Fibroblast of gingiva (primary cell): Measurements from ENCODE around the gene MARK4.
"Not testable (repeated sequence)": the region's sequence is repeated elsewhere in the genome, so short reads cannot be mapped to it uniquely, and the experiment has no call there.

ENCODE experiments used
- DNase-seq: peaks from one replicate; pipeline ENCODE4 v3.0.0-alpha.2; 2011; ENCODE audit warnings: low read depth

Gene MARK4

DNA sequence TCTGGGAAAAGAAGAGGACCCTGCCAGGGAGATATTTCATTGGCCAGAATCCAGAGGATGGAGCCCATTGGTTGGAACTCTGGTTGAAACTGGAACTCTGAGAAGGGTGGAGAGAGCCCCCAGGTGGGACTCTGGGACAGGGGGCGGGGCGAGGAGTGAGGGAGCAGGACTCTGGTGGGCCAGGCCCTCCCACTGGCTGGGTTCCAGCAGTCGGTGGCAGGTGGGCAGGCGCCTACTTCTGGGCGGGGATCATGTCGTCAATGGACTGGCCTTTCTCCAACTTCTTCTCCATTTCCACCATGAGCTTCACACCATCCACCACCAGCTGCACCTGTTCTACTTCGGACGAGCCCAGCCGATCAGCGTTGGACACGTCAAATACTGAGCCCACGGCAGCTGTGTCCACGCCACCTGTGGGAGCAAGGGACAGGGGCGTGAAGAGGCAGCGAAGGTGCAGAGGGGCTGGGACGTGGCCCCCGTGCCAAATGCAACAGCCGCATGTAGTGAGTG lies 55.5 kb downstream of the MARK4 start:
- no peak for DNase-seq

DNA sequence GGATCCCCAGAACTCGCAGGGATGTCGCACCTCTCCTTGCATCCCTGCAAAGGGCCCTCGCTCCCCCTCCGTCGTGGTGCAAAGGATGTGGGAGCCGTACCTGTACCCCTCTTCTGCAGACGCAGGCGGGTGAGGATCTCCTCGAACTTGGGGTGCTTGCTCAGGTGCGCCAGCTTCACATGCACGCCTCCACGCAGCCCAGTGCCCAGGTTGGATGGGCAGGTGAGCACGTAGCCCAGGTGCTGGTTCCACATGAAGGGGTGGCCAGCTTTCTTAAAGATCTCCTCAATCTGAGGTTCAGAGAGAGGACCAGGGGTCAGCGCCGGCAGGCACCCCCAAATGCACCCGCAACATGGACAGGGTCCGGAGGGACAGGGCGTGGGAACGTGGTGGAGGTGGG lies 56.3 kb downstream of the MARK4 start:
- no peak for DNase-seq

DNA sequence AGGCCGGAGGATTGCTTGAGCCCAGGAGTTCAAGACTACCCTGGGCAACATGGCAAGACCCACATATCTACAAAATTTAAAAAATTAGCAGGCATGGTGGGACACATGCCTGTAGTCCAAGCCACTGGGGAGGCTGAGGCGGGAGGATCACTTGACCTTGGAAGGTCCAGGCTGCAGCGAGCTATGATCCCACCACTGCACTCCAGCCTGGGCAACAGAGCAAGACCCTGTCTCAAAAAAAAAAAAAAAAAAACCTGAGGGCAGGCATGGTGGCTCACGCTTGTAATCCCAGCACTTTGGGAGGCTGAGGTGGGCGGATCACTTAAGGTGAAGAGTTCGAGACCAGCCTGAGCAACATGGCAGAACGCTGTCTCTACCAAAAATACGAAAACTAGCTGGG lies 58.3 kb downstream of the MARK4 start:
- not testable (repeated sequence) for DNase-seq

DNA sequence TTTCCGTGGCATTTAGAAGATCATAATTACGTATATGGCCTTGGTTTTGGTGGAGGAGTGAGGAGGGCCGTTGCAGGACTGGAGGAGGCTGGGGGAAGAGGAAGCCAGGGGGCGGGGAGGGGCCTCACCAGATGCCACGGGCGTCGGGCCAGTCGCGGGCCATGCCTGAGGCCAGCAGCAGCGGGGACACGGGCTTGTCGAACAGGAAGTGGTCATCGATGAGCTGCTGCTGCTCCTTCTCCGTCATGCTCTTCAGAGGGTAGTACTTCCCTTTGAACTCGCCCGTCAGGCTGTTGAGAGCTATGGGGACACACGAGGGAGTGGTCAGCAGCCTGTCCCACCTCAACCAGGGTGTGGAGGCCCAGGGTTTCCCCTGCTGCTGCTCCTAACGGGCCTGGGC lies 60.5 kb downstream of the MARK4 start:
- no peak for DNase-seq

DNA sequence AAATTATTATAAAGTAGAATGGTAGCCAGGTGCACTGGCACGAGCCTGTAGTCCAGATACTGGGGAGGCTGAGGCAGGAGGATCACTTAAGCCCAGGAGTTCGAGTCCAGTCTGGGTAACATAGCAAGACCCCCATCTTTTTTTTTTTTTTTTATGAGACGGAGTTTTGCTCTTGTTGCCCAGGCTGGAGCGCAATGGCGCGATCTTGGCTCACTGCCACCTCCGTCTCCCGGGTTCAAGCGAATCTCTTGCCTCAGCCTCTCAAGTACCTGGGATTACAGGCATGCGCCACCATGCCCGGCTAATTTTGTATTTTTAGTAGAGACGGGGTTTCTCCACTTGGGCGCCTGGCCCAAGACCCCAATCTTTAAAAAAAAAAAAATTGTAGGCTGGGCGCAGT lies 61.2 kb downstream of the MARK4 start:
- DNase-seq = not testable (repeated sequence)

GRCh38 chr19:45314708-45315245 lies 63.7 kb downstream of the MARK4 start:
- DNase-seq = no peak

DNA sequence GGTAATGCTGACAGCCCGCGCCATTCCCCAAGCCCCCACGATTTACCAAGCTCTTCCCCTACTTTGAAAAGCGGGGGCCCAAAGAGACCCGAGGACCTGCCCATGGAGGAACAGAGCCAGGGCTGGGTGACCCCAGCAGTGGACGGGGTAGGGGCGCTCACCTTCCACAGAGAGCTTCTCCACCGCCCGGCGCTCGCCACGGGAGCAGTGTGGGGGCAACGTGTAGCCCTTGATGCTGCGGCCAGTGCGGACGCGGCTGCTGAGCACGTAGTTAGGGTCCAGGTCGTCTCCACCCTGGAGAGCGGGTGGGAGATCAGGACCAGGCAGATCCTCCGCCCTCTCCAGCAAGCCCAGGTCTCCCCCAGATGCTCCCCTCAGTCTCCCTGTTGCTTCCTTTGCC lies 64.2 kb downstream of the MARK4 start:
- DNase-seq = no peak

DNA sequence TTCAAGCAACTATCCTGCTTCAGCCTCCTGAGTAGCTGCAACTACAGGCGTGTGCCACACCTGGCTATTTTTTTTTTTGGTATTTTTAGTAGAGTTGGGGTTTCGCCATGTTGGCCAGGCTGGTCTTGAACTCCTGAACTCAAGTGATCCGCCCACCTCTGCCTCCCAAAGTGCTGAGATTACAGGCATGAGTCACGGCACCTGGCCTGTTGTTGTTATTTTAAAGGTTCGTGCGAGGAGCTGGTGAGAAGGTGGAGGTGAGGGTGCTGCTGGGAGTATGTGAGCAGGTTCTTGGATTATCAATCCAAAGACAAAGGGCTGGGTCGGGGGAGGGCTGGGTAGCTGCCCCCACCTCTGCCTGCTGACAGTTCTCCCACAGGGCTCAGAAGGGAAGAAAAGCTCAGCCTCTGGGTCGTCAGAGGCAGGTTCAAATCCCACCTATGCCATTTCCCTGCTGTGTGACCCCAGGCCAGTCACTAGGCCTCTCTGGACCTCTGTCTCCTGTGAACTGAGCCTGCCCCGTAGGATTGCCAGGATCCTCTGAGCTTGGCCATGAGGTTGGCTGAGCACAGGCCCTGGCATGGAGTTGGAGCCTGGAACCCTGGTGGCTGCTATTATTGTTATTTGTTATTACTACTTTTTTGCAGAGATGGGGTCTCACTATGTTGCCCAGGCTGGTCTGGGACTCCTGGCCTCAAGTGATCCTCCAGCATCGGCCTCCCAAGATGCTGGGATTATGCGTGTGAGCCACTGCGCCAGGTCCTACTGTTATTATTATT lies 70.1 kb downstream of the MARK4 start:
- DNase-seq = no peak

GRCh38 chr19:45321848-45322247 lies 70.8 kb downstream of the MARK4 start:
- no peak for DNase-seq

- DNase-seq = no peak
These were observed 71.2 kb downstream of the MARK4 start for GRCh38 chr19:45322311-45322710.

DNA sequence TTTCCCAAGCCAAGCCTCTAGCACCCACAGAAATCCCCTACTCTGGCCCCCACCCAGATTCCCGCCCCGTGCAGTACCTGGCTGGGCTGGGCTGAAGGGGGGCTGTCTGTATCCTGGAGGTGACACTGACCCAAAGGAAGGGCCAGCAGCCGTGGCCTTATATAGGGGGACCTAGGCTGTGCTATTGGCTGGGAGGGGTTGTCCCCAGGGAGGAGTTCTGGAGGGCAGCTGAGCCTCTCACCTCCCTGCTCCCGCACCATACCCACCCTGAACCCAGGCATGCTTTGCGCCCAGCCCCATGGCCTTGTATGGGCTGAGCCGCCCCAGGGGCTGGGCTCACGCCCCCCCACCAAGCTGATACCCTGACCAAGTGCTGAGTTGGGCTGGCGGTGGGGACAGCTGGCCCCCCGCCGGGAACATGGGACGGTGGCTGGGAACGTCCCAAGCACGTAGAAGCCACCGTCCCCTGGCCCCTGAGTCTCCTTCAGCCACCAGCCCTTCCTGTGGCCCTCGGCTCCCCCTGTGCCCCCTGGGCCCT lies 71.7 kb downstream of the MARK4 start, which contains the start of gene CKM:
CKM (minus strand) TSS at position 132 of the 538 bp plus-strand sequence. CDS start 3,162 bp downstream, outside the sequence.
- DNase-seq = no peak

DNA sequence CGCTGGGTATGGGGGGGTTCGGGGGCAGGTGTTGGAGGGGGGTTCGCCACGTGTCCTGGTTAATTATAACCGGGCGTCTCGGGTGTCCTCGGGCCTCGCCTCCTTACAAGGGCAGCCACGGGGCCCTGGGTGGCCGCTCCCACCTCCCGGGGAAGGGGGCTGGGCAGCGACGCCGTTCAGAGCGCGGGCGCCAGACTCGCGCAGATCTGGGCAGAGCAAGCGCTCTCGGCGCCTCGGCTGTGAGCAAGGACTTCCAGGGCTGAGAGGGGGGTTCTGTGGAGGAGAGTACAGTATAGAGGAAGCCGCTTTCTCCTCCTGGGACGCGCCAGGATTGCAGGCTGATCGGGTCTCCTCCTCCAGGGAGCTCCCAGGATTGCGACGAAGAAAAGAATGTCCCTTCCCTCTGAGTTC lies 72.6 kb downstream of the MARK4 start:
- no peak for DNase-seq

- no peak for DNase-seq
These were observed 73.4 kb downstream of the MARK4 start for GRCh38 chr19:45324349-45324907.

DNA sequence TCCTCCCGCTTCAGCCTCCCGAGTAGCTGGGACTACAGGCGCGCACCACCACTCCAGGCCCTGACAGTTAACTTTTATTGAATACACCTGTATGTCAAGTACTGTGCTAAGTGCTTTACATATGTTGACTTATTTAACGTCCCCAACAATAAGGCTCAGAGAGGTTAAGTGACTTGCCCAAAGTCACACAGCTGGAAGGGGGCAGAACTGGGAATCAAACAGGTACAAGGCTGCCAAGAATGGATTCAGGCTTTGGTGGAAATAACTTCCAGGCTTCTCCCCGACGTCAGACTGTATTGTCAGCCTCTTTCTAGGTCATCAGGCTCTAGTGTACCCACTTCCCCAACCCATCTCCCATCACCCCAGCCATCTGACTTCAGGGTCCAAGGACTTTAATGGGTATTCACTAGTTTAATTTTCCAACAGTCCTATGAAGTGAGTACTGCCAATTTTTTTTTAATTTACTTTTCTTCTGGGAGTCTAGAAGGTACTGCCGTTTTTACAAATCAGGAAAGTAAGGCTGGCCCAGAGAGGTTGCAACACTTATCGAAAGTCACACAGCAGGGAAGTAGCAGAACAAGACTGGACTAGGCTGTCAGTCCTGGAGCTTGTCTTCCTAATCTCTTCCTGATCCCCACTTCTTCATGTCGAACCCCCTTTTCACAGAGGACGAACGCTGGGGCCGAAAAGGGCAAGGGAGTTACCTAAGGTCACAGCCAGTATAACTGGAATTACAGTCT lies 76.5 kb downstream of the MARK4 start:
- no peak for DNase-seq

DNA sequence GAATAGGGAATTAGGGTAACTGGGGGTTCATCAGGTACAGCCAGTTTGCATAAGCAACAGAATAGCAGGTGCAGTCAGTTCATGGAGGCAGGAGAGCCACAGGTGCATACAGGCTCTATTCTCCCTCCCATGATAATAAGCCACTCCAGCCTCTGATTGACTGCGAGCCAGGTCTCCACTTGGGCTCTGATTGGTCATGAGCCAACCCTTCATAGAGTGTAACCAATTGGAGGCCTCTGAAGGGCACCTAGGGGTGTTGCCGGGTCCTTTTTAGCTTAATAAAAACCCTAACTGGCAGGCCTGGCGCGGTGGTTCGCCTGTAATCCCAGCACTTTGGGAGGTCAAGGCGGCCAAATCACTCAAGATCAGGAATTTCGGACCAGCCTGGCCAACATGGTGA lies 80.3 kb downstream of the MARK4 start:
- DNase-seq = no peak

GRCh38 chr19:45333609-45334303 lies 82.7 kb downstream of the MARK4 start:
- DNase-seq = no peak

DNA sequence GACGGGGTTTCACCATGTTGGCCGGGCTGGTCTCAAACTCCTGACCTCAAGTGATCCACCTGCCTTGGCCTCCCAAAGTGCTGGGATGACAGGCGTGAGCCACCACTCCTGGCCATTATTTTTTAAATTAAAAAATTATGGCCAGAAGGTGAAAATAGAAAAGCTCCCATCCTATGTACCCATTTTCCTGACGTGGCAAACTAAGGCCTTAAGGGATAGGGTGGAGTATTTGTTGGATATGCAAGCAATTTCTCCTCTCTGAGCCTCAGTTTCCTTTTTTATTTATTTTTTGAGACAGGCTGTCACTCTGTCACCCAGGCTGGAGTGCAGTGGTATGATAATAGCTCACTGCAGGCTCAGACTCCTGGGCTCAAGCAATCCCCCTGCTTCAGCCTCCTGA lies 83.8 kb downstream of the MARK4 start:
- not testable (repeated sequence) for DNase-seq

- no peak for DNase-seq
These were observed 85.7 kb downstream of the MARK4 start for GRCh38 chr19:45336696-45337251.

- DNase-seq = no peak
These were observed 88.6 kb downstream of the MARK4 start for GRCh38 chr19:45339629-45340028.

GRCh38 chr19:45340232-45340898 lies 89.3 kb downstream of the MARK4 start, which contains the start of gene KLC3:
Gene KLC3 (plus strand): TSS chr19:45340750. CDS start chr19:45345542, 4,792 bp downstream.
- DNase-seq = no peak
